HCT116 (cell line): ENCODE data around the gene SERPINB12. TPM values are rescaled to one million over a fixed set of nuclear protein-coding genes. Genes with fewer than 3 reads are reported as not detected.
A peak's percentile ranks its signal among the peaks of the same experiment; 100 is the strongest.

Experiments used
- ATAC-seq: fragments of 200-7000 bp; cut with Tn5 transposase; 2 replicates; pipeline ENCODE4 v1.9.1; 2020; ENCODE audit warnings: mild to moderate bottlenecking, moderate library complexity
- BruUV-seq: library from RNA; stranded (reverse); fragments of 400-500 nt; replicated peaks from 2 replicates; lab custom pipeline; 2021; lab: Mats Ljungman, UMichigan
- CTCF ChIA-PET: fragments of 300-600 bp; sonication (Branson Sonifier 250); formaldehyde crosslinking; loops from one replicate; lab custom pipeline; 2021; ENCODE audit warnings: antibody characterized with exemption; lab: Charles Lee
- POLR2A ChIA-PET: fragments of 300-600, 350-600 bp; sonication (Branson Sonifier 250); formaldehyde crosslinking; loops from one replicate; lab custom pipeline; 2021; ENCODE audit warnings: antibody characterized with exemption; lab: Charles Lee
- RAD21 ChIA-PET, 2 experiments: fragments of 300-600 bp; sonication (Branson Sonifier 250); formaldehyde crosslinking; loops; one replicate each; lab custom pipeline; 2023; ENCODE audit warnings: low total read pairs in 2 of 2; ENCODE audit not compliant: uncharacterized antibody in 2 of 2, unreplicated experiment in 2 of 2, low non-redundant PET in 1 of 2; lab: Charles Lee
- DNase-seq: peaks from one replicate; pipeline ENCODE4 v3.0.0-alpha.2; 2010; ENCODE audit warnings: low read depth, low spot score
- H2AFZ ChIP-seq: fragments of 200-600 bp; shearing (Covaris generic), sonication (generic); 2 replicates; pipeline ENCODE4 v1.6.1; 2017; ENCODE audit warnings: low read depth, mixed run types, mixed read lengths, antibody characterized with exemption, low read length; ENCODE audit not compliant: poor library complexity, severe bottlenecking
- H3K27ac ChIP-seq: 2 replicates; pipeline ENCODE4 v1.5.1; 2012; ENCODE audit warnings: low read depth, low read length
- H3K27me3 ChIP-seq: fragments of 200-600 bp; sonication (generic); 2 replicates; pipeline ENCODE4 v1.6.1; 2016; ENCODE audit warnings: mixed run types, low read length, mixed read lengths; ENCODE audit not compliant: insufficient read depth
- H3K36me3 ChIP-seq, 2 experiments: fragments of 200-500 bp in 1 of 2; fragments of 200-600 bp in 1 of 2; sonication (Bioruptor generic) in 1 of 2; sonication (generic) in 1 of 2; 2 replicates each; pipeline versions ENCODE4 v1.5.1 to v1.6.1; 2014 to 2016; ENCODE audit warnings: low read length in 2 of 2, inconsistent platforms in 1 of 2, mixed read lengths in 1 of 2, mixed run types in 1 of 2; ENCODE audit not compliant: insufficient read depth in 2 of 2, control insufficient read depth in 1 of 2
- H3K4me1 ChIP-seq, 2 experiments: fragments of 200-600 bp in 1 of 2; sonication (generic) in 1 of 2; 2 replicates each; pipeline versions ENCODE4 v1.5.1 to v1.6.1; 2012 to 2017; ENCODE audit warnings: low read length in 2 of 2, inconsistent platforms in 1 of 2, mild to moderate bottlenecking in 1 of 2, mixed read lengths in 1 of 2, mixed run types in 1 of 2, moderate library complexity in 1 of 2; ENCODE audit not compliant: insufficient read depth in 2 of 2, control insufficient read depth in 1 of 2
- H3K4me2 ChIP-seq: fragments of 200-600 bp; sonication (generic); 2 replicates; pipeline ENCODE4 v1.6.1; 2017; ENCODE audit warnings: mixed run types, low read length, mixed read lengths
- H3K4me3 ChIP-seq, 2 experiments: fragments of 200-600 bp in 1 of 2; sonication (generic) in 1 of 2; replicated peaks in 1 of 2; 2 replicates each; pipeline ENCODE4 v1.5.1; 2011 to 2016; ENCODE audit warnings: low read length in 2 of 2, control low read depth in 1 of 2, low read depth in 1 of 2, mild to moderate bottlenecking in 1 of 2, mixed read lengths in 1 of 2, mixed run types in 1 of 2
- H3K79me2 ChIP-seq: fragments of 200-600 bp; sonication (generic); 2 replicates; pipeline ENCODE4 v1.6.1; 2017; ENCODE audit warnings: mild to moderate bottlenecking, mixed run types, low read length, moderate library complexity, mixed read lengths; ENCODE audit not compliant: insufficient read depth
- H3K9ac ChIP-seq: fragments of 200-600 bp; sonication (generic); 2 replicates; pipeline ENCODE4 v1.6.1; 2016; ENCODE audit warnings: low read length, mixed read lengths
- H3K9me2 ChIP-seq: fragments of 200-600 bp; sonication (generic), shearing (Covaris generic); 2 replicates; pipeline ENCODE4 v1.6.1; 2017; ENCODE audit warnings: mixed run types, mild to moderate bottlenecking, moderate library complexity; ENCODE audit not compliant: insufficient read depth
- H3K9me3 ChIP-seq, 2 experiments: fragments of 200-500 bp in 1 of 2; fragments of 200-600 bp in 1 of 2; sonication (Bioruptor generic) in 1 of 2; sonication (generic) in 1 of 2; 2 replicates each; pipeline ENCODE4 v1.6.1; 2014 to 2017; ENCODE audit warnings: low read length in 2 of 2, mixed read lengths in 2 of 2, inconsistent platforms in 1 of 2, low read depth in 1 of 2, mild to moderate bottlenecking in 1 of 2, mixed run types in 1 of 2, moderate library complexity in 1 of 2; ENCODE audit not compliant: control insufficient read depth in 1 of 2, insufficient read depth in 1 of 2
- H4K20me1 ChIP-seq: fragments of 200-600 bp; sonication (generic), shearing (Covaris generic); 2 replicates; pipeline ENCODE4 v1.6.1; 2017; ENCODE audit warnings: mixed run types, mild to moderate bottlenecking, moderate library complexity; ENCODE audit not compliant: insufficient read depth
- CBX3 ChIP-seq: IDR thresholded peaks from 2 replicates; pipeline ENCODE4 v1.6.1; 2012; ENCODE audit warnings: low read depth
- CEBPB ChIP-seq: IDR thresholded peaks from 2 replicates; pipeline ENCODE4 v1.6.1; 2012; ENCODE audit warnings: low read depth
- RAD21 ChIP-seq: IDR thresholded peaks from 2 replicates; pipeline ENCODE4 v1.6.1; 2012; ENCODE audit warnings: low read depth, mild to moderate bottlenecking
- SIN3A ChIP-seq: IDR thresholded peaks from 2 replicates; pipeline ENCODE4 v1.6.1; 2012; ENCODE audit warnings: low read depth
- ZNF274 ChIP-seq: fragments of 200-500 bp; sonication (Bioruptor generic); IDR thresholded peaks from 2 replicates; pipeline ENCODE4 v1.6.1; 2014; ENCODE audit warnings: mild to moderate bottlenecking, low read depth, low read length, inconsistent platforms
- intact Hi-C: fragments of 100-400 bp; cut with micrococcal nuclease; formaldehyde crosslinking; loops from 2 replicates; pipeline ENCODE4 v1.10.0; 2022
- total RNA-seq: library from RNA; stranded (reverse); gene quantifications from one replicate; pipeline ENCODE4 v1.2.1, GENCODE V29; 2021; ENCODE audit not compliant: unreplicated experiment
- TF ChIP-seq, protein P1 (sequence below), 3 experiments: fragments of 200-600 bp in 1 of 3; sonication (generic) in 1 of 3; IDR thresholded peaks in 2 of 3; conservative IDR thresholded peaks in 1 of 3; 2 replicates each; pipeline ENCODE4 v1.5.1; 2012 to 2017; ENCODE audit warnings: low read depth in 2 of 3, low read length in 2 of 3, antibody characterized with exemption in 1 of 3, borderline replicate concordance in 1 of 3, control low read depth in 1 of 3, mild to moderate bottlenecking in 1 of 3, mixed read lengths in 1 of 3, mixed run types in 1 of 3, moderate library complexity in 1 of 3; ENCODE audit not compliant: insufficient read depth in 1 of 3

SERPINB12 gene
- total RNA-seq, 1 experiment from 2014 or later: not detected

DNA sequence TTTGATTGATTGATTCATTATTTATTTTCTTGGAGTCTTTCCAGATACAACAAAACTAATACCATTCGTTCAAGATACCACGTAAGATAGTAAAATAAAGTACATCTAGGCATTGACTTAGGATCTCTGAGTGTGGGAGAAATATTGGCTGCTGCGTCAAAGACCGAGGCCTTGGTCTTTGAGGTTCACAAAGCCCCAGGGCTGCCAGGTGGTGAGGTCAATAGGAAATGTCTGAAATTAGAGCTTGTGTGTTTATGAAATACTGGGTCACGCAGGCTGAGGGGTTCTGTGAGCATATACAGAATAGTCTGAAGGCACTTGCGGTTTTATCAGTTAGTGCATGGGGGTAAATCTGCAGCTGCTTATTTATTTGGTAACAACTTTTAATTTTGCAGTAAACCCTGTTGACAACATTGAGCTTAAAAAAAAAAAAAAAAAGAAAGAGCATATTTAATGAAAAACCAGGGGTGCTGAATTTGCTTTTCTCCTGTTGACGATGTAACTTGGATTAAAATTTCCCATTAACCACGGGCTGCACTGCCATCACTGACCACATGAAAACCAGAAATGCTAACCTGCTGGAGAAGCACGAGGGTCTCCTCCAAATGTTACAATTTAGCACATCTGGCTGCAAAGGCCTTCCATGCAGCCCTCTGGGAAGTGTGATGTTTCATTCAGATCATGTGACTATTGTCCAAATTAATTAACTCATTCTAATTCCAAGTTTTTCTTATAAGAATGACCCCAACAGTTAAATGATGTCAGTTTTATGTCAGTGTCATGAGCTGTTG, 27.1 kb upstream of the SERPINB12 start:
- no peaks in the 10 kb centered on the region for H3K9me2 ChIP-seq
- no peak overlapping the region for H3K27ac ChIP-seq
- H3K4me2 ChIP-seq: no peak overlapping the region
- no peaks in the 10 kb centered on the region for H3K79me2 ChIP-seq
- TF ChIP-seq ZNF274 (no peak), CEBPB (no peak)
- TF ChIP-seq, protein P1, sequence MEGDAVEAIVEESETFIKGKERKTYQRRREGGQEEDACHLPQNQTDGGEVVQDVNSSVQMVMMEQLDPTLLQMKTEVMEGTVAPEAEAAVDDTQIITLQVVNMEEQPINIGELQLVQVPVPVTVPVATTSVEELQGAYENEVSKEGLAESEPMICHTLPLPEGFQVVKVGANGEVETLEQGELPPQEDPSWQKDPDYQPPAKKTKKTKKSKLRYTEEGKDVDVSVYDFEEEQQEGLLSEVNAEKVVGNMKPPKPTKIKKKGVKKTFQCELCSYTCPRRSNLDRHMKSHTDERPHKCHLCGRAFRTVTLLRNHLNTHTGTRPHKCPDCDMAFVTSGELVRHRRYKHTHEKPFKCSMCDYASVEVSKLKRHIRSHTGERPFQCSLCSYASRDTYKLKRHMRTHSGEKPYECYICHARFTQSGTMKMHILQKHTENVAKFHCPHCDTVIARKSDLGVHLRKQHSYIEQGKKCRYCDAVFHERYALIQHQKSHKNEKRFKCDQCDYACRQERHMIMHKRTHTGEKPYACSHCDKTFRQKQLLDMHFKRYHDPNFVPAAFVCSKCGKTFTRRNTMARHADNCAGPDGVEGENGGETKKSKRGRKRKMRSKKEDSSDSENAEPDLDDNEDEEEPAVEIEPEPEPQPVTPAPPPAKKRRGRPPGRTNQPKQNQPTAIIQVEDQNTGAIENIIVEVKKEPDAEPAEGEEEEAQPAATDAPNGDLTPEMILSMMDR (IDR thresholded peaks at IDR 0.05 in 2 of 3, conservative IDR thresholded peaks at IDR 0.05 in 1 of 3; ENCODE audit: borderline replicate concordance in 1 of 3, insufficient read depth in 1 of 3, low read depth in 2 of 3, low read length in 2 of 3): peak in 2 of 3 experiments; percentile 33 to 42; a peak in 3 of 6 replicates
- ChIA-PET RAD21 (no interaction called here), CTCF (interaction anchor here (1.1 to 6.1 kb wide), 3 partner anchors 63 to 227 kb away, joined by 4 to 104 read pairs (median 5); no protein-coding TSS in a partner anchor), POLR2A (no interaction called here)
- no peaks in the 10 kb centered on the region for H3K27me3 ChIP-seq
- BruUV-seq: no TSS peak
- H3K36me3 ChIP-seq: no peaks in the 10 kb centered on the region
- no peak for ATAC-seq
- H2AFZ ChIP-seq: peak overlapping the region; percentile 15
- no peaks in the 10 kb centered on the region for H3K9me3 ChIP-seq
- no peak for DNase-seq
- no peak overlapping the region for H3K9ac ChIP-seq
- intact Hi-C loops: loop anchor here (5.0 kb wide), 1 partner anchor 173 kb away; no protein-coding TSS in a partner anchor
- H4K20me1 ChIP-seq: no peaks in the 10 kb centered on the region
- no peaks in the 10 kb centered on the region for H3K4me1 ChIP-seq
- H3K4me3 ChIP-seq: no peak overlapping the region

DNA sequence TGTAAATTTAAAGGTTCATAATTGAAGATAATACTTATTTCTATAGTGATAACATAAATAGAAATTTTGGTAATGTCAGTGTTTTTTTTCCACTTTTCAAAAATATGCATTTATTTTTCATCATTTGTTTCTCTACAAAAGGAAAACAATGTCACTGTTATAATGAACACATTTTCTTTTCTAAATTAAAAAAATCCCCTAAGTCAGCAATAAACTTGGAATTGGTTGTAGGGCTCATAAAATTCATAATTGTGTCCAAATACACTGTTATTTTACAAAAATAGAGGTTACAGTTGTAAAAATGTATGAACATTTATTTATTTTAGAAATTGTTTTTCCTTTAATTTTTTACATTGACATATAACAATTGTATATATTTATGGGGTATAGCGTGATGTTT, 26.4 kb upstream of the SERPINB12 start:
- H3K9me3 ChIP-seq: no peaks in the 10 kb centered on the region
- TF ChIP-seq CBX3: no peak
- no peak for TF ChIP-seq RAD21
- TF ChIP-seq SIN3A: no peak
- ChIA-PET POLR2A (interaction anchor here (0.9 kb wide), 1 partner anchor 8 kb away, joined by 4 read pairs; no protein-coding TSS in a partner anchor), RAD21 (no interaction called here), CTCF (interaction anchor here (1.6 to 6.1 kb wide), 5 partner anchors 9 to 420 kb away, joined by 6 to 104 read pairs (median 32); no protein-coding TSS in a partner anchor)
- H3K27me3 ChIP-seq: no peaks in the 10 kb centered on the region
- H4K20me1 ChIP-seq: no peaks in the 10 kb centered on the region
- no peak overlapping the region for H3K4me3 ChIP-seq
- H3K36me3 ChIP-seq: no peaks in the 10 kb centered on the region
- intact Hi-C loops: no loop called here
- H3K9ac ChIP-seq: no peak overlapping the region
- H3K79me2 ChIP-seq: no peaks in the 10 kb centered on the region
- DNase-seq (no peak), ATAC-seq (no peak)
- no peak overlapping the region for H2AFZ ChIP-seq
- no peaks in the 10 kb centered on the region for H3K9me2 ChIP-seq
- no peak overlapping the region for H3K4me2 ChIP-seq
- no peaks in the 10 kb centered on the region for H3K4me1 ChIP-seq
- no peak overlapping the region for H3K27ac ChIP-seq
- no TSS peak for BruUV-seq
